Measurements from ENCODE around the gene RAB44.

Gene RAB44

DNA sequence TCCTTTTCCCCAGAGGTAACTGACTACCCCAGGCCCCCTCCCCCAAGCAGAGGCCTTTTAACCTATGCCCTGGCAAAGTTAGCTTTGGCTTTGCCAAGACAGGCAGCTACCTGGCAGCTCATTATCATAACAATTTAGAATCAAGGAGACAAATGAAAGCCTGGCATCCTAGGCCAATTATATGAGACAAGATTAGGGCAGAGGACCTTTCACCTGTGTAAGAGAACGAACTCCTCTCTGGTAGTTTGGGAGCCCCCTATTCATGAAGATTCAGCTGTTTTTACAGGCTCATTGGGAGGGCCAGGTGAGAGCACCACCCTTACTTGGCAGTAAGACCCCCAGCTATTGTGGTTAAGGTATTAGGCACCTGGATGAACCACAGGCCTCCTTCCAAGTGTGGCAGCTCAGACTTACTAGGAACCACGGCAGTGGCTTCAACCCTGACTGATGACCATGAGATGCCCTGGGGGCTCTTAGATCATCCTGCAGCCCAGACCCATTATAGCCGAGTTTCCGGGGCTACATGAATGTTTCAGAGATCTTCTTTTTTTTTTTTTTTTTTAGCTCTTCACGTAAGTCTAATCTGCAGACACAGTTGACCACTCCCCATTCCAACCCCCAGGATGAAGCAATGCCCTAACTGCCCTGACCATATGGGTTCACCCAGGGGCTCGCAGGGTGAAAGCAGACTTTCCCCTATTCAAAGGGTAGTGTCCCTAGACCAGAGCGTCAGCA is 56.2 kb downstream of the RAB44 start:
- no peak for DNase-seq

DNA sequence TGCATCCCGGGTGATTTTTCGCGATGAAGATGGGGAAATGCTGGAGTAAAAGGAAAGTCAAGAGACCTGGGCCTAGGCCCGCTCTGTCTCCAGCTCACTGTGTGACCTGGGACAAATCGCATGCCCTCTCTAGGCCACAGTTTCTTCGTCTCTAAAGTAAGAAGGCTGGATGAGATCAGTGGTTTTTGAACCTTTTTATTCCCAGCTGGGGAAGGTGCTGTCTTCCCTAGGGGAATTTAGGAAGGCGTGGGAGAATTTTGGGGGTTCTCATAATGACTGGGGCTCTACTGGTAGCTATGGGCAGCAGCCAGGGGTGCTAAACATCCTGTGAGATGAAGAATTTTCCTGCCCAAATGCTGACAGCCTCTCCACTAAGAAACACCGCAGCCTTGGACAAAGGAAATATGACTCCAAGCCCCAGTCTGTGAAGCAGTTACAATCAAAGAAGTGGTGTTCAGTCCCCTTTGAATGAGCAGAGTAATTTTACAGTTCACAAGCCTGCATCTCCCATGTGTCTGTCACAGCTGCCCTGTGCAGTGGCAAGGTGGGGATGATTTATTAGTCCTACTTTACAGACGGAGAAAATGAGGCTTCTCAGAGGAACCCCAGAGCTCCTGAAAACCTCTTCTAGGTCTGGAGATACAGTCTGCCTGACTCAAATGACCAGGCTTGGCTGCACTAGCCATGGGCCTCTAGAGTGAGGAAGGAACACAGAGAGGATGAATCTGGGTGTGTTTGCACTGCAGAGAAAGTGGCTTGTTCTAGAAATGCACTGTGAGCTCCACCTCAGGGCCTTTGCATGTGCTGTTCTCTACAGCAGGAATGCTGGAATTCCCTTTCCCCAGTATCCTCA is 57.2 kb downstream of the RAB44 start:
- DNase-seq, result no peak

DNA sequence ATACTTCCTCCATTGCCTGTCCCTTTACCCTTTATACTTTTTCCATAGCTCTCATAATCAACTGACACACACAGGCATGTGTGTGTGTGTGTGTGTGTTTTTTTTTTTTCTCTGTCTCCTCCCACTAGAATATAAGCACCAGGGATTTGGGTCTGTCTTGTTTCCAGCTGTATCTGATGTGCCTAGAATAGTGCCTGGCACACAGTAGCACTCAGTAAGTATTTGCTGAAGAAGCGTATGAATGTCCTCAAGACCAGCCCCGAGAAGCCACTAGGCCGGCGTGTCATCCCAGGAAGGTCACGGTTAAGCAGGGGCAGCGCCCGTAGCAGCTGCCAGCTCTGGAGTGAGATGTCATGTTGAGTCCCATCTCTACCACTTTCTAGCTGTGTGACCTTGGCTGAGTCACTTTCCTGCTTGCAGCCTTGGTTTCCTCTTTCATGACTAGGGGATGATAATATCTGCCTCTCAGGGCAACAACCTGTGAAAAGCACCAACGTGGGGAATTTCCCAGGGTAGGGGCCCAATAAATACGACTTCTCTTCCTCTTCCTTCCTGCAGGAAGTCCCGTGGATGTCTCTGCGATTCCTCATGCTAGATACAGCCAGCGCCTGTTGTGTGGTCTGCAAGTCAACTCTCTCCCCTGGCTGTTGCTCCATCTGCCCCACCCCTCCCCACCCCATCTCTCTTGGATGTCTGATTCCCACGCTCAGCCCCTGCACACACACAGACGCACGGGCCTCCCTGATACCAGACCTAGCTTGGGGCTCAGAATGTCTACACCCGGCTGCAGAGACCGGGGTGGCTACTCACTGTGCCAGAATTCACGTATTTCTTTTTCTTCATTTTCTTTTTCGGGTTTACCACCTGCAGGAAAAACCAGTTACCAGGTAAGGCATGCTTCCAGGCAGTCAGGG is 58.1 kb downstream of the RAB44 start:
- no peak for DNase-seq

DNA sequence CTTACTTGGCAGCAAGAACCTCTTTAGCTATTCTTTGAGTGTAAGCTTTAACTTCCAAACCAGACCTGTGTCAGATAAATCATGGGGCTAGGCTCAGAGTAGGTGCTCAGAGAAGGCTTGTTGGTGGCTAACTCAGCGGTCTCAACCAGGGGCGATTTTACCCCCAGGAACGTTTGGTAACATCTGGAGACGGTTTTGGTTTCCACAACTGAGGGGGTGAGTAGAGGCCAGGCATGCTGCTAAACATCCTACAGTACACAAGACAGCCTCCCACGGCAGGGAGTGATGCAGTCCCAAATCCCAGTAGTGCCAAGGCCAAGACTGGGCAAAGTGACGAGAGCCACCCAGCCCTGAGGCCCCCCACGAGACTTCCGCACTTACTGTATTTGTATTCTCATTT is 59.2 kb downstream of the RAB44 start:
- no peak for DNase-seq

DNA sequence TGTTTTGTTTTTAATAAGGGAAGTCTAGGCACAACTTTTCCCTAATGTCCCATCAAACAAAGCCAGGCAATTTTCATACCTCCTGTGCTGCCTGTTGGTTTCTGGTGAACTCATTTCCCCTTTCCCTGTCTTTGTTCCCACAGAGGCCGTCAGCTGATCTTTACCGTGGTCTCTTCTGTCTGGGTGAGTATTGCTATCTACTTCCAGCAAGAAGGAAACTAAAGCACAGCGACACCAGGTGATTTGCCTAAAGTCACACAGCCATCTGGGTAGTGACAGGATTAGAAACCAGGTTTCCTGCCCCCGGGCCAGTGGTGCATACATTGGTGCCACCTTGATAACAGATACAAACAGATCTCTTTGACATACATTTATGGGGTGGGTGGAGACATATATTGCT is 59.6 kb downstream of the RAB44 start:
- DNase-seq, result no peak

DNA sequence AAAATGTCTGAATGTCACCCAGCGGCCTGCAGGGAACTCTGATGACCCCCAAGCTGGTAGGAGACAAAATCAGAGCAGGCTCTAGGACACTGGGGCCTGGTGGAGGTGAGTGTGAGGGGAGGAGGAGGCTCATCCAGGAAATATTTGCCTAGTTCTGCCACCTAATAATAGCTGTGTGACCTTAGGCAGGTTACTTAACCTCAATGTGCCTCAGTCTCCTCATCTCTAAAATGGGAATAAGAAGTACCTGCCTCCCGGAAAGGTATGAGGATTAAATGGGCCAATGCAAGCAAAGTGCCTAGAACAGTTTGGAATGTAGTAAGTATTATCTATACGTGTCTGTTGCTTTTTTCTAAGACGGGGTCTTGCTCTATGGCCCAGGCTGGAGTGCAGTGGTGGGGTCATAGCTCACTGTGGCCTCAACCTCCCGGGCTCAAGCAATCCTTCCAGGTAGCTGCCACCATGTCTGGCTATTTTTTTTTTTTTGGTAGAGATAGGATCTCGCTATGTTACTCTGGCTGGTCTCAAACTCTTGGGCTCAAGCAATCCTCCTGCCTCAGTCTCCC is 60.4 kb downstream of the RAB44 start:
- no peak for DNase-seq

DNA sequence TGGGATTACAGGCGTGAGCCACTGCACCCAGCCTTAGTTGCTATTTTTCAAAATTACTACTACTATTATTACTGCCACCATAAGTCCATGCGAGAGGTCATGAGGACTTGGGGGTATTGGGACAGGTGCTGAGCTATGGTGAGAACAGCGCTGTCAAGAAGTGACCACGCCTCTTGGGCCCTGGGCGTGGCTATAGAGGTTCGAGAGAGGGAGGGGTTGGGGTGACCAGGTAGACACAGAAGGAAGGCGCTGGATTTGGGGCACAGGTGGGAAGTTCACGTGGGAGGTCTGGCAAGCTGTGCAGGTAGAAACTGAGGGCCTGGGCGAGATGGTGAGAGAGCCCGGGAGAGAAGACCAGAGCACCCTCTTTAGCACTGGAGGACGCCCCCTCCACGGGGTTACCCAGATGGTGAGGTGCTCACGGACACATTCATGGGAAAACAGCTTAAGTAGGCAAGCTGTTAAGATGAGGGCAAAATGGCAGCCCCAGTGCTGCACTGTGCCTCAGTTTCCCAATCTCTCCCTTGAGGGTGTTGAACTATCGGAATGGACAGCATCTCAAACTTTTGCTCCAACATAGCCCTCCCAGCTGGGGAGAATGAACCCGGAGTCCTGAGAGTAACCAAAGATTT is 61.0 kb downstream of the RAB44 start:
- no peak for DNase-seq

DNA sequence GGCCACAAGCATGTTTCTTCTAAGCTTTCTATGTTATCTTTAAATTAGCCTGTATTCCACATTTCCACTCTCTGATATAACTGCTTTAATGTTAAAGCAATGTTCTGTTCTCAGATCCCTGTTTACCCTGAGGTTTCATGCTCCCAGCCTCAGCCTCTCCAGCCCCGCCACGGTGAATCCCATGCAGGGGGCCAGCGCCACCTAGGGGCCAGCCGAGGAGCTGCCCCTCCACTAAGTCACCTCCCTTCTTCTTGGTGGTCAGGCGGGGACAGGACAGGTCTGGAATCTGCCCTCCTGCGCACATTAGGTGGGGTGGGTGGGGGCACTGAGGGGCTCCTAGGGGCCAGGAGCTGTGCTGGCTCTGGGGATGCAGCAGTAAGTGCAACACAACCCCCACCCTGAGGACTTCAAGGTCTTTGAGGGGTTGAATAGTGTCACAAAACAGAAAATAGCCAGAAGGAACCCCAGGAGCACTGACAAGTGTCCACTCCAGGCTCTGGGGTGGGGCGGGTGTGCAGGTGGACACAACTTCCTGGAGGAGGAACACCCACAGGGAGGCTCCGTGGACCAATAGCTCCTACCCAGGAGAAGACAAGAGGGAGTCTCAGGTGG is 61.6 kb downstream of the RAB44 start:
- DNase-seq, result no peak

DNA sequence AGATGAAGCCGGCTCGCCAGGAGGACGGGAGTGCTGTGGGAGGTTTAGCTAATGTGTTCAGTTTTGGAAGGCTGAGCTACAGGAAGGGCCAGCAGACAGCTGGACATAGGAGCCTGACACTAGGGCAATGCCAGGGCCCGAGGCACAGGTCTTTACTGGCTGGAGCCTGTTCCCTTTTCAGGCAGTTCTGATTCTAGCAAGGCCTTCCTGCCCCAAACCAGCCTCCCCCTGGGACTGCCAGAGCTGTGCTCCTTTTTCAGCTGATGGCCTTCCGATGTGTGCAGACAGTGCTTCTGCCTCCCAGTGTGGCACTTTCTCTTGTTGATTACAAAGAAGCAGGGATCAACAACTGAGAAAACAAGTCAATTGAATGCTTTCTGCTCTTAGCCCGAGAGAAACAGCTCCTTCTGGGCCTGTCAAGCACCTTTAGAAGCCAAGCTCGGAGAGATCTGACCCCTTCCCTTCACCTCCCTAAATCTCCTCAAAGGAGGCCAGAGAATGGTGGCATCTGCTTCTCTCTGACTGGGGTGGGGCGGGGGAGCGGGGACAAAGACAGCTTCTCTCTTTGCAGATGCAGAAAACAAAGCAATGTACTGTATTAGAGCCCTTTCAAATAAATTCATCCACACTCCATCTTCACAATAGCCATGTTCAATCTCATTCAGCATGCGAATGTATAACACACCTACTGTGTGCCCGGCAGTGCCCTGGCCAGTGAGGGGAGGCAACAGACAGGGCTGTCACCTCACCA is 63.2 kb downstream of the RAB44 start:
- no peak for DNase-seq

DNA sequence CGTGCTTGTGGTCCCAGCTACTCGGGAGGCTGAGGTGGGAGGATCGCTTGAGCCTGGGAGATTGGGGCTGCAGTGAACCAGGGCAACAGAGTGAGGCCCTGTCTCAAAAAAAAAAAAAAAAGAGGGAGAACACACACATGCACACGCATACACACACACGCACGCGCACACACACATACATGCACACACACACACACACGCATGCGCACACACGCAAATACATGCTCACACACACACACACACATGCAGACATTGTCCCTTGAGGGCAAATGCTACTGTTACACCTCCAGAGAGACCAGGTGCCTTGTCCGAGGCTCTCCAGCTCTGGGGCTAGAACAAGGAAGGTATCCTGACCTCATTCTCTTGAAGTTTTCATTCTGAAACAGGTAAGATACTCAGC is 64.5 kb downstream of the RAB44 start:
- DNase-seq, result no peak

DNA sequence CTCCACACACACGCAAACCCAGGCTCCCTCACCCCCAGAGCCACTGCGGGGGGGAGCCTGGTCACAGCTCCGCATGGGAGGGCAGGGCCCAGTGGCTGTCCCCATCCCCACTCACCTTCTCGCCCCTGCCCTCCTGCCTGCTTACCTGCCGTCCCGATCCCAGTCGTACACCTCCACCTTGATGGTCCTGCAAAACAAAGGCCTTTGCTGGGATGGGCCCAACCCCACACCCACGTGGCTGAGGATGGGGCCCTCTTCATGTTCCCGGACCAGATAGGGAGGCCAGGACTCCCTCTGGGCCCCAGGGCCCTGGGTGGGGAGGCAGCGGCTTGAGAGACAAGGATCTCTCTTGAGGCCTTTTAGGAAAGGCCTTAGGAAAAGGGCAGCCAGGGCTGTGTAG is 67.6 kb downstream of the RAB44 start:
- DNase-seq, result no peak

DNA sequence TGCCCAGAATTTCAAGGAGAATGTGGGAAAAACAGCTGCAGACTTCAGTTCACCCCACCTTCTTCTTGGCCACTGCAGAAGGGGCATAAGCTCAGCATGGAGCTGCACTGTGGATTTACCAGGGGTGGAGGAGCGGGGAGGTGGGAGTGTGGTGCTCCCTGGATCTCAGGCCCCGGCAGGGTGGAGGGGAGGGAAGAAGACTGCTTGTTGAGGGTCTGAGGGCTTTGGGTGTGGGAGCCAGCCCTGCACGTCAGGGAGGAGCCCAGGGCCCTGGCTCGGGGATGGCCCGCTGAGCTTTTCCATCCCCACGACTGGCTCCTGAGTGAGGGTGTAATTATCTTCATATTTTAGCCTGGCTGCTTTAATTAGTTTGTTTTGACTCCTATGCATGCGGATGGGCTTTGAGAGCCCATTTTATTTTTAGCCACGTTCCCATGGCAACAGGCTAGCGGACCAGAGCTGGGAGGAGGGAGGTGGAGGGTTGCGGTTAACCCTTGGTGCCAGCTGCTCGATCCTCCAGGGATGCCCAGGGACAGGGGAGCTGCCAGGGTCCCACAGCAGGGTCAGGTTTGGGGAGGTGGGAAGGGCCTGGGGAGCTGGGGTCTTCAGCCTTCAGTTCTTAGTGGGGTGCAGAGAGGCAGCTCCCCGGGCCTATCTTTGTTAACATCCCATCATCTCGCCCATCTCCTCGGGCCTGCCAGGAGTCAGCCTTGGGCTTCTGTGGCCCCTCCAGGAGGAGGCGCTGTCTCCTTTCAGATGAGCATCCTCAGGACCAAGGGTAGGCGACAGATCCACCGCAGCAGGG is 68.2 kb downstream of the RAB44 start:
- DNase-seq, result no peak

DNA sequence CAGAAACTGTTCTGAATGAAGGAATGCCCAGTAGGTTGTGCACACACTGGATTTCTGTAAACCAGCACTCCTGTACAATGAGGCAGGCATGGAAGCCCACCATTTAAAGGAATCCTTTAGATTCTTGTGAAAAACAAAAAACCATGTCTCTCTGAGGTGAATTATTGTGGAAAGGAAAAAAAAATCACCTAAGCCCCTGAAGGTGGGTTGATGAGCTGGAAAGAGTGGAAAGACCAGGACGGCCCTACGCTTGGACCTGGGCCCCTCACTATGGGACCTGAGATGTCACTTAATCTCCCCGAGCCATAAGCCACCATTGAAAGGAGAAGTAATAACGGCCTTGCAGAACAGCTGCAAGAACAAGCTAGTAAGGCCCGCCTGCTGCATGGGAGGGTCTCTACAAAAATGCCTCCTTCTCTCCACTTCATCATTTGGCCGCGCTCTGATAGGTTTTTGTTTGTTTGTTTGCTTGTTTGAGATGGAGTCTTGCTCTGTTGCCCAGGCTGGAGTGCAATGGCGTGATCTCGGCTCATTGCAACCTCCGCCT is 68.8 kb downstream of the RAB44 start:
- no peak for DNase-seq

DNA sequence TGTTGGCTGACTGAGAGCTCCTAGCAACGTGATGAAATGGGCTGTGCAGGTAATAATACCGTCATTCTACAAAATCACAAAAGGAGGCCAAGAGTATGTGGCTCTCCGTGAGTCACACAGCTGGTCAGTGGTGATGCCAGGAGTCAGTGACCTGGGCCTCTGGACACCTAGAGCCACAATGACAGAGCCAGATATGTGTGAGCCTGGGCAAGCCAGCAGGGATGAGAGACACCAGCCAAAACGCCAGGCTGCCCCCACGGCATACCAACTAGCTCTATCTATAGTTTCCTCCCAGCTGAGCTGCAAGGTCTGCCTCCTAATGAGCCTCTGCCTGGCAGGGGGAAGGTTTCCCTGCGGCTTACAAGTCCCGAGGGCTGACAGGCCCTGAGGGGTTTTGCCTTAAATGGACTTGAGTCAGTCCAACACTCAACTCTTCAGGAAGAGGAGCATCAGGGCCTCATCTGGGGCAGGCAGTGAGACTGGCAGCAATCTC is 71.6 kb downstream of the RAB44 start:
- DNase-seq, result no peak

DNA sequence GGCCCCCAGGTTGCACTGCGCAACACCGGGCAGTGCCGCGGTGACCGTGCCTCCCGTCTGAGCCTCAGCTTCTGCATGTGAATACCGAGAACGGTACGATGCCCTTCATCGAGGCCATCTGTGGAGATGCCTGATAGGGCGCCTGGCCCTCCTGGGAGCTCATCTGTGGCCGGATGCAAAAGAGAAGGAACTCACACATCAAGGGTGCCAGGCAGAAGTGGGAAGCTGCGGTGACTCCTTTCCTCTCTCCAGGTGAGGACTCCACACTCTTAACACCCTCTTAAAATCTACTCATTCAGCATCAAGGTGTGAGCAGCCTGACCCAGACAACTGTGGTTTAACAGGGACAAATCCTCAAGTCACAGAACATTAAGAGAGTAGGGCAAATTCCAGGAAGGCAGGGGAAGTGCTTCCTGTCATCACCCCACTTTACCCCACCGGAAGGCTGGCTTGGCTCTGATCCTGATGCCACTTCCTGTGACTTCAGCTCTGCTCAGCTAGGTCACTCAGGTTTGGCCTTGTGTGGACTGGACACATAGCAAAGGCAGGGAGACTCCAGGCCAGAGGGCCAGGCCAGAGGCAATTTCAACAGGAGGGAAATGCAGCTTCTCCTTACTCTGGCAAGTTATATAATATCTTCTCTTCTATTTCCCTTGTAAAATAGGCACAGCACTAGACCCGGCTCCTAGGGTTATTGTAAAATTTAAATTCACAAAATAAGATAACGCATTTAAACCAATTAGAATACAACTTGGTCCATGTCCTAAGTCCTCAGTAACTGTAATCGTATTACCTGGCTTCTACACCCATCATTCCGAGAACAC is 72.3 kb downstream of the RAB44 start:
- DNase-seq, result no peak

DNA sequence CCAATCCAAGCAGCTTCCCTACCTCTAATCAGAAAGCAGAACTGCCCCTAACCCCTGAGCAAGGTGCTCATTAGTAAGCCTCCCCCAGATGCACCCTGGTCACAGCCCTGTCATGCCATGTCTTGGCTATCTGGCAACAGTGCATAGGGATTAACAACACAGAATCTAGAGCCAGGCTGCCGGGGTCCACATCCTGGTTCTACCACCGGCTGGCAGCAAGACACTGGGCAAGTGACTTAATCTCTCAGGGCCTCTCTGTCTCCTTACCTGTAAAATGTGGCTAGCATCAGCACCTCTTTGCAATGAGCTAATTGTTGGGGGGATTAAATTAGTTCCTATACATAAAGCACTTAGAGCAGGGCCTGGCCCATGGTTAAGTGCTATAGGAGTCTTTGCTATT is 73.5 kb downstream of the RAB44 start:
- DNase-seq, result no peak

DNA sequence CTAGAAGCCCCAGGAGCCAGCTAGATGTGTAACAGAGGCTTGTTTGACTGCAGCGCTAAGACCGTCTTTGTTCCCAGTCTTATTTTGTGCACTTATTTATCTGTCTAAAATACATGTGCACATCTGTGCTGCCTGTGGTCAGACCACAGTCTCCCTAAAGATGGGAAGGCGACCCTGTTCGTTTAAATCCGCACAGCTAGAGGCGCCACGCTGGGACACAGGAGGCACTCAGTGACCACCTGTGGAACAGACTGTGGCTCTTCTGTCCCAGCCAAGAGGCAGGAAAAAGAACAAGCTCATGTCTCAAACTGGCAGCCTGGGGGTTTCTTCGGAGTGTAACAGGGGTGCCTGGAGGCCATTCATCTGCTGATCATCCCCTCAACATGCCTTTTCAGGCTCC is 74.8 kb downstream of the RAB44 start:
- DNase-seq, result no peak

DNA sequence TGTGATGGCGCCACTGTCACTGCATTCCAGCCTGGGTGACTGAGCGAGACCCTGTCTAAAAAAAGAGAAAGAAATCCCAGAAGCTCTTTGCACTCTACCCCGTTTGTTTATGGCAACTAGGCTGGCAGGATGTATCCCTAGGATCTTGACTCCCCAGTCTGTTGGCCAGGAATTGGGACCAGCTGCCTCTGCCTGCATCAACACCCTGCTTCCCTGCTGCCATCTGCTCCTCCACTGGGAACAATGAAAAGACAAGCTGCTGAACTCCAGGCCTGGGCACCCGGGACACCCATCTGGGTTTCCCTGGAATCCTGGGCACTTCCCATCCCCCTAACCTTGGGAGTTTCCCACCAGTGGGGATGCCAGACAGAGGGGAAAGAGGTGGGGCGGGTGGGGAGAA is 76.7 kb downstream of the RAB44 start:
- DNase-seq, result no peak

DNA sequence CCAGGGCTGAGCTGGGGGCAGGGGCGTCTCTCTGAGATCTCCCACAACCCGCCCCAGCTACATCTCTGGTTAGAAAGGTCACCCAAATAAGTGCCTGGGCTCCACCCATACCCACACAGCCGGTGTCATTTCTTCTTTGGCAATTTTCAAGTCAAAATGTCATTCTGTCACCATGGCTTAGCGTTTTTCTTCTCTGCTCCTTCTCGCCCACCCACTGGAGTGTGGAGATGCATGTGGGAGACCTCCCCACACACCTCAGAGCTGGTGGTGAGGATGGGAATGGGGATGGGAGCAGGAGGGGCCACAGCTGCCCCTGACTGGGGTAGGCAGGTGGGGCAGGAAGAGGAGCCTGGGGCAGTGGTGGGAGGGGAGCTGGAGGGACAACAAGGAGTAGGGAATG is 78.5 kb downstream of the RAB44 start:
- no peak for DNase-seq

Measured in cortex of kidney (tissue), 1 donor.